HS-5 (cell line): Measurements from ENCODE around the gene CANX.
A peak's percentile ranks its signal among the peaks of the same experiment; 100 is the strongest.

Experiments
- DNase-seq: peaks from one replicate; pipeline ENCODE4 v3.0.0-alpha.2; 2012; ENCODE audit warnings: low read depth

The CANX gene

DNA sequence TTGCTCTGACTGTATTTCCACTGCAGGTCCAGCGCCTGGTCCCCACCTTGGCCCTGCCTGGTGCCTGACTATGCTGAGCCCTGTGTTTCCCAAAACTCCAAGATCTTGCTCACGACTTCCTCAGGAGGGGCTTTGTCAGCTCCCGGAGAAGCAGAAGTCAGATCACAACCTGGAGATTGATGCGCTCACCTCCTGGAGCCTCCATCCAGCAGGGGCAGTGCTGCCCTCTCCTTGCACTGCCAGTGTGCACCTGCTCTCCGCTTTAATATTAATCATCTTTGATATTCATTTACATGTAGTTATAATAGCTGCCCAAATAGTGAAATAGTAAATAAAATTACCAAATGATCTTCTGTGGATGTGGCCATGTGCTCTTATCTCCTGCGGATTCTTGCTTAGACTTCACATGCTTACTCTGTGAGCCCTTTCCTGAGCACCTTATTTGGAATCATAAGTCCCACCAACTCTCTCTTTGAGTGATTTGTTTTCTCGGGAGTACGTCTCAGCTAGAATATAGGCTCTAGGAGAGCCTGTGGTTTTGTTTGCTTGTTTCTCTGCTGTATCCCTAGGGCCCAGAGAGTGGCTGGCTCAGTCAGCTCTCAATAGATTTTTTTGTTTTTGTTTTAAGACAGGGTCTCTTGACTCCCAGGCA is 51.2 kb downstream of the CANX start:
- no peak for DNase-seq

DNA sequence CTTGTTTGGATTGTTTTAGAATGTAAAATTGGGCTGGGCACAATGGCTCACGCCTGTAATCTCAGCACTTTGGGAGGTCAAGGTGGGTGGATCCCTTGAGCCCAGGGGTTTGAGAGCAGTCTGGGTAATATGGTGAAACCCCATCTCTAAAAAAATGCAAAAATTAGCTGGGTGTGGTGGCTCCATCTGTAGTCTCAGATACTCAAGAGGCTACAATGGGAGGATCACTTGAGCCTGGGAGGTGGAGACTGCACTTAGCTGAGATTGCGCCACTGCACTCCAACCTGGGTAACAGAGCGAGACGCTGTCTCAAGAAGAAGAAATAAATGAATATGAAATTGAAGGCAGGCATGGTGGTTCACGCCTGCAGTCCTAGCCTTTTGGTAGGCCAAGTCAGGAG is 55.2 kb downstream of the CANX start:
- no peak for DNase-seq

DNA sequence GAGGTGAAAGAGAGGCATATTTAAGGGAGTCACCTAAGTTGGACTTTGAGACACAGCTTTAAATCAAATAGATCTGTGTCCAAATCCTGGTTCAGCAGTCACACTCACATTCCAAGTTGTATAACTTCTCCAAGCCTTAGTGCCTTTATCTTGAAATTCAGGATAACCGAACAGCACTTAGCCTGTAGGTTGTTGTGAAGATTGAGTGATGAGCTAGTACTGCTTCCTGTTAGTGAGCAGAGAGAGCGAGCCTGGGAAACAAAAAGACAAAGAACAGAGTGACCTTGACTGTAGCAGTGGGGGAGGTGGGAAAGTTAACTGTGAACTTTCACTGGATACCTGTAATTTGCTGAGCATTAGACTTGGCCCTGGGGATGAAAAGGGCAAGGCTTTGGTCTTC is 56.3 kb downstream of the CANX start:
- no peak for DNase-seq

DNA sequence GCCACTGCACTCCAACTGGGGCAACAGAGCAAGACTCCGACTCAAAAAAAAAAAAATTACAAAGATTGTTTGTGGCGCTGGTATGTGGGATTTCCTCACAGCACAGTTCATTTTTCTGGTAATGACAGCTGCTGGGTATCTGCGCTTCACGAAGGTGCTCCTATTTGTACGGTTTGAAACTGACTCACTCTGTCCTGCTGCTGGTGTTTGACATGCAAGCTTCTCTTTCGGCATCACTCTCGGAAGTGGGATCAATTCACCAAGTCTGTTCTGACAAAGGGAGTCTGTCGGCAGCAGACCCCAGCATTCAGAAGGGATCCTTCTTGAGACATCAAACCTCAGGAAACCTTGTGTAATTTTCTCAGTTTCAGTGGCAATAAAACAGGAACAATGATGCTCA is 60.2 kb downstream of the CANX start:
- no peak for DNase-seq

DNA sequence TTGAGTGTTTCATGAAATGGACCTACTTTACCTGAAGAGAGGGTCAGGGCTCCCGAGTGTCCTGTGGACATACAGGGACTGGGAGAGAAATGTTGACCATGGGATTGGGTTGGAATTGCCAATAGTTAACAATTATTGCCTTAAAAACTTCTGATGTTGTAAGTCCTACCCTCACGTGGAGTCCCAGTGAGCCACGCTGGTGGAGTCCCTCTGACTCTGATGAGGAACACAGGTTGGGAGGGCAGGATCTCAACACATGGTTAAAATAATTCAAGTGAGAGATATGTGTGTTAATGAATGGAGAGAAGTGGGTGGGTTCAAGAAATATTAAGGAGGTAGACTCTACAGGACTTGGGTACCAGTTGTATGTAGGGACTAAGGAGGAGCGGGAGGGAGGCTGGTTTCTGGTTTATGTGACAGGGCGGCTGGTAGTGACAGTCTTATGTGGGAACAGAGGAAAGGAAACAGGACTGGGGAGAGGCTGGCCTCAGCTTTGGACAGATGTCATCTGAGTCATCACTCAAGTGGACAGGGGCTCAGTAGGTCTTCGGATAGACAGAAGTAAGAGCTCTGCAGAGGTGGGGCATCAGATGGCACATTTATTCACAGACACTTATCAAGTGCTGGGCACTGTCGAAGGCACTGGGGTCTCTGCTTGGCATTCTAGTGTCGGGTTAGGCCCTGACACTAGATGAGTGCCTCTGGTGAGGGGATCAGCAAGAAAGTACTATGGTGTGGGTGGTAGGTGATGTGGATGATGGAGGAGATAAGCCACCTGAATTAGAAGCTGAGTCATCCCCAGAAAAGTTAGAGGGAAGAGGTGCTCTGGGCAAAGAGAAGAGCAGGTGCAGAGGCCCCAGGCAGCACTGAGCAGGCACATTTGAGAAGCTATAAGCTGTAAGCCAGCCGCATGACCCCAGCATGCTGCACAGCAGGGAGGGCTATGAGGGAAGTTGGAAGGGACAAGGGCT is 61.1 kb downstream of the CANX start:
- no peak for DNase-seq

DNA sequence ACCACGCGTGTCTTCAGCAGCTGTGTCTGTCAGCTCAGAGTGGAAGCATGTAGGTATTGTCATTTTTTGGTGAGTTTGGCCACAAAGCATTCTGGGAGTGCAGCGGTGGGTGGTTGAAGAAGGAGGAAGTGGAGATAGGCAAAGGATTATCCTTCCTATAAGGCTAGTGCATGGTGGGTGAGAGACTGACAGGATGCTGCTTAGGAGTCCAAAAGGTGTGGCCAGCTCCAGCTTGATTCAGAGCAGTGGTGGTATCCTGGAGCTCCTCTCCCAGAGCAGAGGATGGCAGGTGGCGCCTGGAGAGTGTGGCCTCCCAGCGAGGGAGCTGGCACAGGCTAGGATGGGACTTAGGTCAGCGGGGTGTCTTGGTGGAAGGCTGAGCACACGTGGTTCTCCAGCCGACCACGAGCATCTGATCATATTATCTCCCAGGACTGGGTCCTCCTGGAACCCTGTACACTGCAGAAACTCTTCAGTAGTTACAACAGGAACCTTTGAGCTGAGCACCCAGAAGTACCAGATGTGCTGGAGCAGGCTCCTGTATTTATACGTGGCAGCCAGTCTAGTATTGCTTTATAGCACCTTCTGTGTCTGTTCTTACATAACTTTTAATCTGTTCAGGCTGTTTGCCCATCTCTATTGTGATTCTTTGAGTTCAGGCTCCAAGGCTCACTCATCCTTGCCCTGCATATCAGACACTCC is 63.5 kb downstream of the CANX start:
- DNase-seq: no peak

DNA sequence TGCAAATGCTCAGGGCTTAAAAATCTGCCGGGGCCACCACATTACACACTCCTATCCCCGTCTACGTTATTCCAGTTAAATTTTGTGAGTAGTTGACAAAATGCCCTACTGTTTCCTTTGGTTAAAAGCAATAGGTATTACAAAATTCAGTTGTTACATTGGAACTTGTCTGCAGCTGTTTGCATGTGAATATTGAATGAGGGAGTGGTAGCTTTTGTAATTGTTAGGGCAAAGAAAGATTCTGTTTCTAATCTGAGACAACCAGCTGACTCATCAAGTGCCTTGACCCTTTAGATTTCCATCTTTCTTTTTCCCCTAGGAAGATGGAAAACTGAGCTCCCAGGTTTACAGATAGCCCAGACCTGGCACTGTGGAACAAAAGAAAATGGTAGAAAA is 64.0 kb downstream of the CANX start:
- peak; percentile 72 for DNase-seq

DNA sequence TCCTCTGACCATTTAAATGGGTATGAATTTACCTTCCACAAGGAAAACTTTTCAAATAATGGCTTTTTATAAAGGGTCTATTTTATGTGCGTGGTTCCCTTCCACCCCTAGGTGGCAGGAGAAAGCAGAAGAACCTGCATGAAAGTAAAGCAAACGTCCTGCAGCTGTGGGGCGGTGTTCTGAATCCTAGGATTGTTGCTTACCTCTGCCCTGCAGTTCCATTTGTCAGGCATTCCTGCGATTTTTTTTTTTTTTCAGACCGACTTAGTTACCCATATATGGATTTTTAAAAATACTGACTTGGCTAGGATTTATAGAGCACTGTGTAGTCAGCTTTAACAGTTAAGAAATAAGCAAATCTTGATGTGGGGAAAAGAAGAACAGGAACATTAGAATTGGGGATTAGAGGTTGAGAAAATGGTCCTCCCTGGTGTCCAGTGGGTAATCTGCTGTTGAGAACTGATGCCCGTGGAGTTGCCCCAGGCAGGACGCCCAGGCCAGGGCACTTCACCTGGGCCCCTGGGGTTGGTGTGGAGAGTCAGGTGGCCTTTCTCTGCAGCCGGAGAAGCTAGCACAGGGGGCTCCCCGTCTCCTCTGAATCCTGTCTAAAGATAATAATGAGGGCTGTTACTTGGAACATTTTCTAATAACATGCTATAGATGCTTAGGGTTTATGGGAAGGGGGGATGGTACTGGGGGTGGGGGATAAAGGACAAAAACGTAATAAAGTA is 64.6 kb downstream of the CANX start:
- DNase-seq: peak; percentile 74

DNA sequence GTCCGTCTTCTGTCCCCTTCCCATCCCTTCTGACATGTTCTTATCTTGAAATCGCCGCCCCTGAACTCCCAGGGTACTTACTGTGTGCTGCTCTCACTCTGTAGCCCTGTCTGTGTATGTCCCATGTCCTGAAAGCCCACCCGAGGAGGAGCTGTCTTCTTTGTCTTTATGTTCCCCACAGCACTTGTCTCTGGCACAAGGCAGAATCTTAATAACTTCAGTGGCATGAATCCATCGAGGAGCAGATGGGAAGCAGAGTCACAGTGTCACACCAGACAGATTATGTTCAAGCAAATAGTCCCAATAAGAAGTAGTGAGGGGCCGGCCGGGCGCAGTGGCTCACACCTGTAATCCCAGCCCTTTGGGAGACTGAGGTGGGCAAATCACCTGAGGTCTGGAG is 65.3 kb downstream of the CANX start:
- no peak for DNase-seq

DNA sequence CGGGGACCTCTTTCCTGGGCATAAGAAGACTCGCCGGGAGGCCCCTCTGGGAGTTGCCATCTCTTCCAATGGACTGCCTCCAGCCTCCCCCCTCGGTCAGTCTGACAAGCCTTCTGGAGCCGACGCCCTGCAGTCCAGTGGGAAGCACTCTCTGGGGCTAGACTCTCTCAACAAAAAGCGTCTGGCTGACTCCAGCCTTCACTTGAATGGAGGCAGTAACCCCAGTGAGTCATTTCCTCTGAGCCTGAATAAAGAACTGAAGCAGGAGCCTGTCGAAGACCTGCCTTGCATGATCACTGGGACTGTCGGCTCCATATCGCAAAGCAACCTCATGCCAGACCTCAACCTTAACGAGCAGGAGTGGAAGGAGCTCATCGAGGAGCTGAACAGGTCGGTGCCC is 66.6 kb downstream of the CANX start:
- peak; percentile 63 for DNase-seq

DNA sequence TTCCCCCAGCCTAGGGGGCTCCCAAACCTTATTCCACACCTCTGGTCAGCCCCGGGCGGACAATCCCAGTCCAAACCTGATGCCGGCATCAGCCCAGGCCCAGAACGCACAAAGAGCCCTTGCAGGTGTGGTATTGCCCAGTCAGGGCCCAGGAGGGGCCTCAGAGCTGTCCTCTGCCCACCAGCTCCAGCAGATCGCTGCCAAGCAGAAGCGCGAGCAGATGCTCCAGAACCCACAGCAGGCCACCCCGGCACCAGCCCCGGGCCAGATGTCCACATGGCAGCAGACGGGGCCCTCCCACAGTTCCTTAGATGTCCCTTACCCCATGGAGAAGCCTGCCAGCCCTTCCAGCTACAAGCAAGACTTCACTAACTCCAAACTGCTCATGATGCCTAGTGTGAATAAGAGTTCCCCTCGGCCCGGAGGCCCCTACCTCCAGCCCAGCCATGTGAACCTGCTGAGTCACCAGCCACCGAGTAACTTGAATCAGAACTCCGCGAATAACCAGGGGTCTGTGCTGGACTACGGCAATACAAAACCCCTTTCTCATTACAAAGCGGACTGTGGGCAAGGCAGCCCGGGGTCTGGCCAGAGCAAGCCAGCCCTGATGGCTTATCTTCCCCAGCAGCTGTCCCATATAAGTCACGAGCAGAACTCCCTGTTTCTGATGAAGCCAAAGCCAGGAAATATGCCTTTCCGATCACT is 67.4 kb downstream of the CANX start:
- no peak for DNase-seq

DNA sequence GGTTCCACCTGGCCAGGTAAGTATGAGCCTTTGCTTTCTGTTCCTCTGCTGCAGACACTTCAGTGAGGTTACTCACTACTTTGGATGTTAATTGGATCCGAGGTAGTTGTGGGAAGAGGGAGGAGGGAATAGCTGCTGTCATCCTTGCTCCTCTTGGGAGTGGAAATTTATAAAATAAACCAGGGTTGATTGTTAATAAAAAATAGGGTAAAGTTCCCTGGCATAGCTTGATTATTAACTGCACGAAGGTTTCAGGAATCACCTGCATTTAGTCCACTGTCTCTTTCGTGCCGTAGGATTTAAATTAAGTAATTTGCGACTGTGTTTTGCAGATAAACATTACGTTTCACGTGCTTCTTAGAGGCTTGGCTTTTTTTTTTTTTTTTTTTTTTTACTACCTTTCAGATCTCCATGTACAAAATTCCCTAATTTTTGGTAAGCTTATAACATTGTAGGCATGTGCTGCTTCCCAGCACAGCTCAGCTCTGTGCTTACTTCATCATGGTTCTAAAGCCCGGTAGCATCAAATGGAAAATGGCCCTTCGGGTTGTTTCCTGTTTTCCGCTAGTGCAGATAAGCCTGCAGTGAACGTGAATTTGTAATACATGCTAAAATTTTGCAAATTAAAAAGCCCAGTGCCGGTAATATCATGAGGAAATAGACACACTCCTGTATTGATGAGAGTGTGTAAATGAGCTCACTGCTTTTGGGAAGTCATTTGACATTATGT is 68.1 kb downstream of the CANX start:
- no peak for DNase-seq

DNA sequence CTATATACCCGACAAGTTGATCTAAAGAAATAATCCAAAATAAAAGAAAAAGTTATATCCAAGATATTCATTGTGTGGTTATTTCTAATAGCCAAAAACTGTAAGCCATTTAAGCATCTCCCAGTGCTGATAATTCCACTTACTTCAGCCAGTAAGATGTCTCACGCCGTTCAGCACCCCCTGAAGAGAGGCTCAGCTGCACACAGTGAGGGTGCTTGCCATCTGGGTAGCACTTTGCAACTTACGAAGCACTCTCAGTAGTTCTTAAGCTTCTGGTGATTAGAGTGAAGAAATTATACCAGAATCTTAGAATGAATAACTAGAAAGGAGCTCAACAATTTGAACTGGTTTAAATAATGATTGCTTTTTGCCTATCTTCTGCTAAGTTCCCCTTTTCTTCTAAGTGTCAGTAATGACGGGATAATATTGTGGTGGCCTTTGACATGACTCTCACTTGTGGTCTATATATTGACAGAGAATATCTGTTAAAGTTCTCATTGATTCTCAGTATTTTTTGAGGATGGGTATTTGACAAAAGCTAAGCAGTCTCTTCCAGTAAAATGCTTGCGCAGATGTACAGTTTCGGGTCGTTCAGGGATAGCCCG is 68.8 kb downstream of the CANX start:
- no peak for DNase-seq

DNA sequence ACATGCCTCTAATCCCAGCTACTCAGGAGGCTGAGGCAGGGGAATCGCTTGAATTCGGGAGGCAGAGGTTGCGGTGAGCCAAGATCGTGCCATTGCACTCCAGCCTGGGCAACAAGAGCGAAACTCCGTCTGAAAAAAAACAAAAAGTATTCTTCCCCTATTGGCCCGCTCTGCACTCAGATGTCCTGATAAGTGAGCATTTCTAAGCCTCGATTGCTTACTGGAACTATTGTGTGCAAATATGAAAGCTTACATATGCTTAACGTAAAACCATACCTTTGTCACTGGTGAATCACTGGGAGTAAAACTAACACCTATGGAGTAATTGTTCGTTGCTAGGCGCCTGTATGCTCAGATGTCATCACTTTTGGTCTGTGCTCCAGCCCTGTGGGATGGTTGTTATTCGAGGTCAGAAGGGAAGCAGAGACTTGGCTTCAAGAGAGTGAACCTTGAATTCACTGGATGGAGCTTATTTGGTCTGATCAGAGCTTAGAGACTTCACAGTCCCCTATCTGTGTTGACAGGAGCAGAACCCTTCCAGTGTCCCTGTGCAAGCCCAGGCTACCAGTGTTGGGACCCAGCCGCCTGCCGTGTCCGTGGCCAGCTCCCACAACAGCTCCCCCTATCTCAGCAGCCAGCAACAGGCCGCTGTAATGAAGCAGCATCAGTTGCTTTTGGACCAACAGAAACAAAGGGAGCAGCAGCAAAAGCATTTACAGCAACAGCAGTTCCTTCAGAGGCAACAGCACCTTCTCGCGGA is 69.7 kb downstream of the CANX start:
- no peak for DNase-seq

DNA sequence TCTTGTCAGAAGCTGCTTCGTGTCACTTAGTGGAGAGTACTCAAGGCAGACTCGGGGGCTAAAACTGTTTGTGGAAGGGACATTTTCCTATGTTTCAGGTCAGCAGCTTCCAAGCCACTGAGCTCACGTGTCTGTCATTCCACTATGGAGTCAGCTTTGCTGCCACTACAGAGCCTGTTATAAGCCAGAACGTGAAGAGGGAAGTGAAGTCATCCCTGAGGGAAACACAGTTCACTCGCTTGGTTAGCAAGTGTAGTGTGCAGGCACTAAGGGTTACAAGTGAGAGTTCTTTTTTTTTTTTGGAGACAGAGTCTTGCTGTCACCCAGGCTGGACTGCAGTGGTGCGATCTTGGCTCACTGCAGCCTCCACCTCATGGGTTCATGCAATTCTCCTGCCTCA is 70.5 kb downstream of the CANX start:
- no peak for DNase-seq

DNA sequence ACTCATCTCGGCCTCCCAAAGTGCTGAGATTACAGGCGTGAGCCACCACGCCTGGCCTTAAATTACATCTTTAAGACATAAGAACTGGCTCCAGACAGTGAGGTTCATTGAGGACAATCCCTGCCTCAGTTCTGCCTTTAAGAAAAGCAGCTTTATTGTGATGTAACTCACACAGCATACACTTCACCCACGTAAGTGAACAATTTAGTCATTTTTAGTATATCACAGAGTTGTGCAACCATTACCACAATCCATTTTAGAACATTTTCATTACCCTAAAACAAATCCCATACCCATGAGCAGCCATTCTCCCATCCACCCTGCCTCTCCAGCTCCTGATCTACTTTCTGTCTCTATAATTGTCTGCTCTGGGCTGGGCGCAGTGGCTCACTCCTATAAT is 71.0 kb downstream of the CANX start:
- no peak for DNase-seq

DNA sequence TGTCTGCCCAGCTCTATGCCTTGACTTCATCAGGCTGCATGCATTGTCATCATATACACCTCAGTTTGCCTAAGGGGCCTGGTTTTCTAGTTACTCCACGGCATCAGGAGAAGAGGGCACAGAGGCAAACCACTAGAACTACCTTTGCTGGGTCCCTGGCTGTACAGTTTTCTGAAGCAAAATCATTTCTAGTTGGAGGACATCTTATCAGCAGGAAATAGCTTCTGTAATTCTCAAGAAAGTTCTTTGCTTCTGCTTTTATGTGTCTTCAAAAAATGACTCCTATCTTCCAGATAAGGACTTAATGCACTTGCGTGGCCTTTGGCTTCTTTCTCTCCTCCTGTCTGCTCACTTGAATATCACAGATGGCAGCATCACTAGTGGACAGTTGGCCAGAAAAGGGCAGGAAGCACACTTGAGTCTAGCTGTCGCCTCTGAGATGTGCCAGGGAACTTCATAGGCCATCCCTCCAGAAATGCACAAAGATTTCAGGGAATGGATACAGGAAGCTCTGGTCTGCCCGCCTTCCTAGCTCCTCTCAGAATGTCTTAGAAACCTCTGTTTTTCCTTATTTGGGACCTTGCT is 72.6 kb downstream of the CANX start:
- no peak for DNase-seq

DNA sequence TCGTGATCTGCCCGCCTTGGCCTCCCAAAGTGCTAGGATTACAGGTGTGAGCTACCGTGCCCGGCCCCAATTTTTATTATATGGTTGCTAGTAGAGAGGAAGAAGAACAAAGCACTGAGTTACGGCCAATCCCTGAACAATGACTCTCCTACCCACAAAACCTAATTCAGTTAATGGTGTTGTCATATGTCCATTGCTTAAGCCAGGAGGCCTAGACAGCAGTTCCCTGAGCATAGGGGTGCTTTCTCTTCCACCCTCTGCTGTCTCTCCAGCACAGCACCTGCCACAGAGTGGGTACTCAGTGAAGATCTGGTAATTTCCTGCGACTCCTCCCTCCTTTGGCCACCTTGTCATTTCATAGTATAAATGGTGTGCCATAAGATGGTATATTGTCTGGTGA is 73.6 kb downstream of the CANX start:
- DNase-seq: no peak

DNA sequence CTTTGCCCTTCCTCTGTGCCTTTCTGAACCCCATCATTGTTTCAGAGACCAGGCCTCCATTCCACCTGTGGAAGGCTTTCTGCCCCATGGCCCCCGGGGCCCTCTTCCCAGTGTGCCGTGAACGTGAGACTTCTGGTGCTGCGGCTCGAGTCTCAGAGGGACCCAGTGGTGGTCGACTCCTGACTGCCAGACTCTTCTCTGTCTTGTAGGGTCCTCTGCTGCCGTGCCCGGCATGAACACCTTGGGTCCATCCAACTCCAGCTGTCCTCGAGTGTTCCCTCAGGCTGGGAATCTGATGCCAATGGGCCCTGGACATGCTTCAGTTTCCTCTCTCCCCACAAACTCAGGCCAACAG is 74.9 kb downstream of the CANX start:
- no peak for DNase-seq
